K562 (cell line): Measurements from ENCODE around the gene SOX30. TPM values are rescaled to one million over a fixed set of nuclear protein-coding genes. Genes with fewer than 3 reads are reported as not detected.

ENCODE experiments used
- ATAC-seq: fragments of 200-7000 bp; cut with Tn5 transposase; 3 replicates; pipeline ENCODE4 v1.9.1; 2020; ENCODE audit warnings: moderate library complexity
- BruUV-seq: library from RNA; stranded (reverse); fragments of 400-500 nt; replicated peaks from 2 replicates; lab custom pipeline; 2021; lab: Mats Ljungman, UMichigan
- CTCF ChIA-PET: fragments of 300-600 bp; formaldehyde crosslinking; extraction: SDS; loops from one replicate; lab custom pipeline; 2021; ENCODE audit warnings: low intra/inter-chr PET ratio; lab: Yijun Ruan, JAX
- POLR2A ChIA-PET: fragments of 300-600, 350-650 bp; sonication (Branson Sonifier 250); formaldehyde crosslinking; extraction: SDS; loops from one replicate; lab custom pipeline; 2021; ENCODE audit warnings: antibody characterized with exemption, inconsistent platforms; lab: Yijun Ruan, JAX
- DNase-seq, 4 experiments: peaks; one replicate each; pipeline versions ENCODE4 v3.0.0 to v3.0.0-alpha.2; 2011 to 2018; ENCODE audit warnings: low spot score in 3 of 4, mixed read lengths in 3 of 4; ENCODE audit errors: extremely low read depth in 1 of 4
- FAIRE-seq: peaks from 2 replicates; lab custom pipeline; 2011; peaks lifted over from hg19 to GRCh38; lab: Jason Lieb, UNC
- H2AFZ ChIP-seq: 2 replicates; pipeline ENCODE4 v1.6.0; 2011; ENCODE audit warnings: low read depth, low read length, control low read depth, inconsistent platforms
- H3K27ac ChIP-seq: fragments of 200-600 bp; 3 replicates; pipeline ENCODE4 v1.8.0; 2011; ENCODE audit warnings: low read depth, mild to moderate bottlenecking, control low read depth, inconsistent platforms, low read length, moderate library complexity, mixed read lengths; ENCODE audit errors: extremely low read depth
- H3K27me3 ChIP-seq, 2 experiments: fragments of 300-600 bp in 1 of 2; 2 replicates in 1 of 2; 3 replicates in 1 of 2; pipeline versions ENCODE4 v1.6.0 to v1.8.0; 2011; ENCODE audit warnings: inconsistent platforms in 2 of 2, low read length in 2 of 2, mild to moderate bottlenecking in 1 of 2, mixed read lengths in 1 of 2, moderate library complexity in 1 of 2; ENCODE audit not compliant: control insufficient read depth in 2 of 2, insufficient read depth in 2 of 2
- H3K36me3 ChIP-seq: fragments of 300-600 bp; 3 replicates; pipeline ENCODE4 v1.8.0; 2011; ENCODE audit warnings: mild to moderate bottlenecking, low read length, inconsistent platforms; ENCODE audit not compliant: control insufficient read depth, insufficient read depth
- H3K4me1 ChIP-seq, 2 experiments: fragments of 200-600 bp in 1 of 2; replicated peaks in 1 of 2; 2 replicates in 1 of 2; 3 replicates in 1 of 2; pipeline versions ENCODE4 v1.5.1 to v1.8.0; 2011; ENCODE audit warnings: inconsistent platforms in 2 of 2, low read length in 2 of 2, mild to moderate bottlenecking in 1 of 2, mixed read lengths in 1 of 2, moderate library complexity in 1 of 2; ENCODE audit not compliant: control insufficient read depth in 2 of 2, insufficient read depth in 2 of 2
- H3K4me2 ChIP-seq: 2 replicates; pipeline ENCODE4 v1.6.1; 2011; ENCODE audit warnings: low read length, control low read depth, inconsistent platforms, mixed read lengths; ENCODE audit not compliant: insufficient read depth
- H3K4me3 ChIP-seq: fragments of 200-600 bp; sonication (generic), shearing (Covaris generic); 2 replicates; pipeline ENCODE4 v1.5.1; 2016; ENCODE audit warnings: control low read depth, inconsistent platforms
- H3K79me2 ChIP-seq: fragments of 200-600 bp; 3 replicates; pipeline ENCODE4 v1.8.0; 2011; ENCODE audit warnings: low read length, inconsistent platforms; ENCODE audit not compliant: control insufficient read depth, insufficient read depth
- H3K9ac ChIP-seq, 2 experiments: 2 replicates each; pipeline versions ENCODE4 v1.6.0 to v1.6.1; 2011; ENCODE audit warnings: low read depth in 2 of 2, low read length in 2 of 2, control low read depth in 1 of 2, inconsistent platforms in 1 of 2, mild to moderate bottlenecking in 1 of 2, mixed read lengths in 1 of 2; ENCODE audit not compliant: insufficient read depth in 1 of 2
- H3K9me1 ChIP-seq: one replicate; pipeline ENCODE4 v1.6.0; 2011; ENCODE audit warnings: inconsistent platforms, mild to moderate bottlenecking, low read length, moderate library complexity; ENCODE audit not compliant: control insufficient read depth, insufficient read depth
- H3K9me3 ChIP-seq: replicated peaks from 2 replicates; pipeline ENCODE4 v1.5.1; 2011; ENCODE audit warnings: low read depth, low read length, inconsistent platforms; ENCODE audit not compliant: control insufficient read depth, insufficient read depth
- H4K20me1 ChIP-seq: replicated peaks from 2 replicates; pipeline ENCODE4 v1.6.1; 2011; ENCODE audit warnings: low read length, inconsistent platforms, mixed read lengths; ENCODE audit not compliant: control insufficient read depth, insufficient read depth
- ATF3 ChIP-seq, 2 experiments: fragments of 450-650 bp in 1 of 2; sonication (generic) in 1 of 2; formaldehyde crosslinking in 1 of 2; IDR thresholded peaks in 1 of 2; conservative IDR thresholded peaks in 1 of 2; 2 replicates each; pipeline versions ENCODE4 v1.6.1 to v1.8.1; 2016 to 2023; ENCODE audit warnings: mild to moderate bottlenecking in 2 of 2, moderate library complexity in 2 of 2, inconsistent platforms in 1 of 2, missing genetic modification reagents in 1 of 2
- CBFA2T3 ChIP-seq: fragments of 450-650 bp; IDR thresholded peaks from 2 replicates; pipeline ENCODE4 v1.6.1; 2017
- CBX1 ChIP-seq: sonication (generic); IDR thresholded peaks from 2 replicates; pipeline ENCODE4 v1.6.1; 2016; ENCODE audit warnings: antibody characterized with exemption, low read depth, mild to moderate bottlenecking
- CEBPB ChIP-seq: fragments of 450-650 bp; IDR thresholded peaks from 2 replicates; pipeline ENCODE4 v1.6.1; 2016; ENCODE audit warnings: missing genetic modification characterization, missing compliant biosample characterization
- CEBPG ChIP-seq, 3 experiments: fragments of 200-800 bp in 1 of 3; sonication (Bioruptor generic) in 1 of 3; sonication (generic) in 1 of 3; formaldehyde crosslinking in 1 of 3; IDR thresholded peaks in 2 of 3; conservative IDR thresholded peaks in 1 of 3; 2 replicates each; pipeline versions ENCODE4 v1.6.1 to v1.8.0; 2016 to 2022; ENCODE audit warnings: missing compliant biosample characterization in 2 of 3, missing genetic modification characterization in 2 of 3, mild to moderate bottlenecking in 1 of 3, missing genetic modification reagents in 1 of 3
- ETV5 ChIP-seq: sonication (generic); formaldehyde crosslinking; IDR thresholded peaks from 2 replicates; pipeline ENCODE4 v1.4.0; 2020; ENCODE audit warnings: low read depth, mild to moderate bottlenecking, missing genetic modification reagents
- FOXJ2 ChIP-seq: fragments of 200-800 bp; sonication (Bioruptor generic); IDR thresholded peaks from 2 replicates; pipeline ENCODE4 v1.6.1; 2016; ENCODE audit warnings: missing genetic modification characterization, missing compliant biosample characterization
- FOXK2 ChIP-seq, 2 experiments: fragments of 450-650 bp; IDR thresholded peaks in 1 of 2; conservative IDR thresholded peaks in 1 of 2; 2 replicates each; pipeline ENCODE4 v1.6.1; 2016; ENCODE audit warnings: low read depth in 2 of 2, mild to moderate bottlenecking in 1 of 2
- MAFG ChIP-seq: fragments of 450-650 bp; conservative IDR thresholded peaks from 2 replicates; pipeline ENCODE4 v1.6.1; 2016; ENCODE audit warnings: missing genetic modification characterization, missing compliant biosample characterization
- MEF2A ChIP-seq: IDR thresholded peaks from 2 replicates; pipeline ENCODE4 v1.6.1; 2011; ENCODE audit warnings: low read depth, mild to moderate bottlenecking, low read length, moderate library complexity; ENCODE audit not compliant: control insufficient read depth
- NFE2 ChIP-seq: IDR thresholded peaks from 2 replicates; pipeline ENCODE4 v1.6.1; 2014; ENCODE audit warnings: antibody characterized with exemption, low read depth
- SP1 ChIP-seq: sonication (generic); formaldehyde crosslinking; IDR thresholded peaks from 2 replicates; pipeline ENCODE4 v1.8.1; 2022; ENCODE audit warnings: mild to moderate bottlenecking, missing genetic modification reagents
- U2AF2 ChIP-seq: fragments of 200-400 bp; formaldehyde crosslinking; optimal IDR thresholded peaks from 2 replicates; pipeline ENCODE3; 2017; ENCODE audit warnings: low read depth, mild to moderate bottlenecking, low read length
- ZNF384 ChIP-seq: IDR thresholded peaks from 2 replicates; pipeline ENCODE4 v1.6.1; 2012; ENCODE audit warnings: low read depth, low read length, improper control_type of control experiment
- ZNF830 ChIP-seq: fragments of 250-450 bp; sonication (Bioruptor Pico); IDR thresholded peaks from 2 replicates; pipeline ENCODE4 v1.5.0; 2021; ENCODE audit warnings: mild to moderate bottlenecking
- WGBS: fragments of 100-300 bp; shearing (Covaris generic); methylation state at CpG from one replicate; pipeline ENCODE4 v1.1.6; 2016; ENCODE audit warnings: low coverage, mixed read lengths; ENCODE audit not compliant: insufficient coverage; ENCODE audit errors: missing lambda C conversion rate; 5-methylcytosine and 5-hydroxymethylcytosine counted together
- in situ Hi-C: fragments of 300-500 bp; cut with MboI; formaldehyde crosslinking; loops from 4 replicates; pipeline ENCODE4 v1.15.0; 2018; ENCODE audit warnings: inconsistent platforms, mixed read lengths
- intact Hi-C: fragments of 100-400 bp; cut with micrococcal nuclease; formaldehyde crosslinking; loops from 2 replicates; pipeline ENCODE4 v1.14.2; 2022
- polyA plus RNA-seq, 8 experiments: library from polyadenylated mRNA; depleted of rRNA in 4 of 8; stranded (reverse) in 5 of 8; unstranded in 3 of 8; fragments of >200 nt; fragmentation: Nextera tagmentation in 2 of 8; fragmentation: Illumina TruSeq in 1 of 8; extraction: Ambion mirVana in 2 of 8; extraction: Trizol in 1 of 8; gene quantifications; 2 replicates each; pipeline versions ENCODE4 v1.2.1 to v1.2.3, GENCODE V29; 2011 to 2014; ENCODE audit warnings: inconsistent platforms in 1 of 8, missing spikeins in 1 of 8
- total RNA-seq, 7 experiments: library from RNA; depleted of rRNA in 6 of 7; stranded (reverse); fragments of >200 nt in 6 of 7; fragmentation: Illumina TruSeq in 2 of 7; extraction: Trizol in 2 of 7; gene quantifications; 2 replicates each; pipeline versions ENCODE4 v1.2.1 to v1.2.3, GENCODE V29; 2011 to 2021; ENCODE audit warnings: low replicate concordance in 1 of 7
- TF ChIP-seq, protein P1 (sequence below): fragments of 450-650 bp; IDR thresholded peaks from 2 replicates; pipeline ENCODE4 v1.6.1; 2018; ENCODE audit not compliant: partially characterized antibody

Gene SOX30
- total and polyA plus RNA-seq, 9 of the 15 experiments (the other 6 are each of a cell fraction or from before 2014, with no cell fraction given): not detected

GRCh38 chr5:157613385-157614245 lies 38.6 kb downstream of the SOX30 start:
- peaks cover 11 to 29% of the 10 kb centered on the region in 2 experiments; a peak in 4 of 5 replicates for H3K4me1 ChIP-seq
- H3K79me2 ChIP-seq: no peaks in the 10 kb centered on the region
- in situ Hi-C loops: no loop called here
- peak overlapping the region; percentile 86 for H2AFZ ChIP-seq
- ATAC-seq (peak; percentile 53), DNase-seq (peak in 2 of 4 experiments; percentile 12 to 22), FAIRE-seq (no peak)
- H3K4me3 ChIP-seq: no peak overlapping the region
- ChIA-PET CTCF (no interaction called here), POLR2A (interaction anchor here (1.0 kb wide), 1 partner anchor 97 kb away, joined by 3 read pairs; no protein-coding TSS in a partner anchor)
- peak overlapping the region; percentile 40; the same call in 1 of the 2 replicates for H3K4me2 ChIP-seq
- 37% methylated on average over 11 of the region's 11 CpGs for WGBS
- no peaks in the 10 kb centered on the region for H4K20me1 ChIP-seq
- H3K27ac ChIP-seq: no peak overlapping the region; the same call in 2 of the 3 replicates
- no peaks in the 10 kb centered on the region; a peak in 1 of 5 replicates for H3K27me3 ChIP-seq
- 0 out of 2 replicates have a peak, but pooled peaks cover 2% of the 10 kb centered on the region for H3K9me3 ChIP-seq
- no peaks in the 10 kb centered on the region for H3K36me3 ChIP-seq
- intact Hi-C loops: no loop called here
- H3K9ac ChIP-seq: peak overlapping the region in 1 of 2 experiments; percentile 14; a peak in 1 of 4 replicates
- no peaks in the 10 kb centered on the region for H3K9me1 ChIP-seq
- no TSS peak for BruUV-seq
- no peak for TF ChIP-seq U2AF2
- peak; percentile 14; the same call in 1 of the 2 replicates for TF ChIP-seq ATF3 (IDR thresholded peaks at IDR 0.05)
- TF ChIP-seq ATF3 (CRISPR knock-in tag; conservative IDR thresholded peaks at IDR 0.05): no peak
- no peak for TF ChIP-seq ETV5
- no peak for TF ChIP-seq CEBPG (CRISPR knock-in tag; IDR thresholded peaks at IDR 0.05)
- TF ChIP-seq CEBPG (tag; conservative IDR thresholded peaks at IDR 0.05 in 1 of 2, IDR thresholded peaks at IDR 0.05 in 1 of 2): peak in 1 of 2 experiments; percentile 44; a peak in 3 of 4 replicates
- TF ChIP-seq, protein P1, sequence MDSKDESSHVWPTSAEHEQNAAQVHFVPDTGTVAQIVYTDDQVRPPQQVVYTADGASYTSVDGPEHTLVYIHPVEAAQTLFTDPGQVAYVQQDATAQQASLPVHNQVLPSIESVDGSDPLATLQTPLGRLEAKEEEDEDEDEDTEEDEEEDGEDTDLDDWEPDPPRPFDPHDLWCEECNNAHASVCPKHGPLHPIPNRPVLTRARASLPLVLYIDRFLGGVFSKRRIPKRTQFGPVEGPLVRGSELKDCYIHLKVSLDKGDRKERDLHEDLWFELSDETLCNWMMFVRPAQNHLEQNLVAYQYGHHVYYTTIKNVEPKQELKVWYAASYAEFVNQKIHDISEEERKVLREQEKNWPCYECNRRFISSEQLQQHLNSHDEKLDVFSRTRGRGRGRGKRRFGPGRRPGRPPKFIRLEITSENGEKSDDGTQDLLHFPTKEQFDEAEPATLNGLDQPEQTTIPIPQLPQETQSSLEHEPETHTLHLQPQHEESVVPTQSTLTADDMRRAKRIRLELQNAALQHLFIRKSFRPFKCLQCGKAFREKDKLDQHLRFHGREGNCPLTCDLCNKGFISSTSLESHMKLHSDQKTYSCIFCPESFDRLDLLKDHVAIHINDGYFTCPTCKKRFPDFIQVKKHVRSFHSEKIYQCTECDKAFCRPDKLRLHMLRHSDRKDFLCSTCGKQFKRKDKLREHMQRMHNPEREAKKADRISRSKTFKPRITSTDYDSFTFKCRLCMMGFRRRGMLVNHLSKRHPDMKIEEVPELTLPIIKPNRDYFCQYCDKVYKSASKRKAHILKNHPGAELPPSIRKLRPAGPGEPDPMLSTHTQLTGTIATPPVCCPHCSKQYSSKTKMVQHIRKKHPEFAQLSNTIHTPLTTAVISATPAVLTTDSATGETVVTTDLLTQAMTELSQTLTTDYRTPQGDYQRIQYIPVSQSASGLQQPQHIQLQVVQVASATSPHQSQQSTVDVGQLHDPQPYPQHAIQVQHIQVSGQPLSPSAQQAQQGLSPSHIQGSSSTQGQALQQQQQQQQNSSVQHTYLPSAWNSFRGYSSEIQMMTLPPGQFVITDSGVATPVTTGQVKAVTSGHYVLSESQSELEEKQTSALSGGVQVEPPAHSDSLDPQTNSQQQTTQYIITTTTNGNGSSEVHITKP: peak; percentile 24
- peak; percentile 45 for TF ChIP-seq NFE2
- TF ChIP-seq SP1 (CRISPR knock-in tag): no peak
- peak; percentile 13; the same call in 1 of the 2 replicates for TF ChIP-seq CBFA2T3
- peak; percentile 60 for TF ChIP-seq ZNF384
- peak; percentile 88 for TF ChIP-seq CEBPB (tag)
- peak; percentile 66 for TF ChIP-seq MAFG
- no peak for TF ChIP-seq ZNF830 (CRISPR knock-in tag)
- 0 out of 4 replicates have a peak, but pooled peaks of 1 of the 2 experiments have one; percentile 21 for TF ChIP-seq FOXK2 (conservative IDR thresholded peaks at IDR 0.05 in 1 of 2, IDR thresholded peaks at IDR 0.05 in 1 of 2; ENCODE audit: low read depth in 2 of 2)
- TF ChIP-seq MEF2A: no peak
- no peak for TF ChIP-seq CBX1
- TF ChIP-seq FOXJ2 (tag): no peak
